Measurements from ENCODE around the gene VPS8.
"Not testable (repeated sequence)": the region's sequence is repeated elsewhere in the genome, so short reads cannot be mapped to it uniquely, and the experiment has no call there.

The VPS8 gene

DNA sequence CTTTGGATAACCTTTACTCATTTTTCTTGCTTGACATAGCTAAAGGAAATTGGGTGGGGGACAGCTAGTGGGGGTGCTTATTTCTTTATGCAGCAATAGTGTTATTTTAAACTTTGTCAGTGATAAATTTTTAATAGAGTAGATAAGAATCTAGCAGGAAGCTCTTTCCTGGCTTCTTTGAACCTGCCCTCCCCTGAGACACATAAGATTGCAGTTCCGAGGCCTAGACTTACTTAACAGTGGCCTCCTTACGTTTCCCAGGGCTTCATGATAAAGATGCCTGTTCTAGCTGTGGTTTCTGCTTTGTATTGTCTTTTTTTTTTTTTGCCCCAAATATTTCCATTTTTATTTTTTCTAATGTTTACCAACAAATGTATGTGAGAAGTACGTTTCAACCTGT is 170.1 kb downstream of the VPS8 start:
- Histone ChIP-seq H3K27ac (ENCODE audit: low read depth, low read length) (no peak overlapping the region), H3K9me3 (ENCODE audit: control insufficient read depth, insufficient read depth, low read length) (no peaks in the 10 kb centered on the region), H3K4me3 (ENCODE audit: low read depth, low read length) (no peak overlapping the region)

GRCh38 chr3:184985586-184985985 is 173.6 kb downstream of the VPS8 start:
- Histone ChIP-seq H3K4me1 (ENCODE audit: control insufficient read depth, insufficient read depth, low read length) (no peaks in the 10 kb centered on the region), H3K27me3 (ENCODE audit: control insufficient read depth, insufficient read depth, low read length) (no peaks in the 10 kb centered on the region), H3K36me3 (ENCODE audit: control insufficient read depth, insufficient read depth, low read length) (no peaks in the 10 kb centered on the region), H3K4me3 (ENCODE audit: low read depth, low read length) (no peak overlapping the region), H3K27ac (ENCODE audit: low read depth, low read length) (no peak overlapping the region), H3K9ac (ENCODE audit: low read depth, low read length) (no peak overlapping the region), H3K9me3 (ENCODE audit: control insufficient read depth, insufficient read depth, low read length) (no peaks in the 10 kb centered on the region)

More for the DNA sequence above, 170.1 kb downstream of the VPS8 start:
- Histone ChIP-seq H3K36me3 (ENCODE audit: control insufficient read depth, insufficient read depth, low read length) (no peaks in the 10 kb centered on the region), H3K4me1 (ENCODE audit: control insufficient read depth, insufficient read depth, low read length) (peaks cover 2% of the 10 kb centered on the region; the same call in 1 of the 2 replicates), H3K9ac (ENCODE audit: low read depth, low read length) (no peak overlapping the region), H3K27me3 (ENCODE audit: control insufficient read depth, insufficient read depth, low read length) (no peaks in the 10 kb centered on the region)

GRCh38 chr3:184986366-184986889 is 174.5 kb downstream of the VPS8 start:
- no peaks in the 10 kb centered on the region for H3K4me1 ChIP-seq (ENCODE audit: control insufficient read depth, insufficient read depth, low read length)
- no peaks in the 10 kb centered on the region for H3K27me3 ChIP-seq (ENCODE audit: control insufficient read depth, insufficient read depth, low read length)
- H3K36me3 ChIP-seq (ENCODE audit: control insufficient read depth, insufficient read depth, low read length): no peaks in the 10 kb centered on the region
- H3K4me3 ChIP-seq (ENCODE audit: low read depth, low read length): no peak overlapping the region
- no peak overlapping the region for H3K9ac ChIP-seq (ENCODE audit: low read depth, low read length)
- no peak overlapping the region for H3K27ac ChIP-seq (ENCODE audit: low read depth, low read length)
- no peaks in the 10 kb centered on the region for H3K9me3 ChIP-seq (ENCODE audit: control insufficient read depth, insufficient read depth, low read length)

- H3K36me3 ChIP-seq (ENCODE audit: control insufficient read depth, insufficient read depth, low read length): peaks cover 25% of the 10 kb centered on the region
- H3K9me3 ChIP-seq (ENCODE audit: control insufficient read depth, insufficient read depth, low read length): no peaks in the 10 kb centered on the region
- no peaks in the 10 kb centered on the region for H3K4me1 ChIP-seq (ENCODE audit: control insufficient read depth, insufficient read depth, low read length)
- H3K9ac ChIP-seq (ENCODE audit: low read depth, low read length): no peak overlapping the region
- no peak overlapping the region for H3K4me3 ChIP-seq (ENCODE audit: low read depth, low read length)
- no peaks in the 10 kb centered on the region for H3K27me3 ChIP-seq (ENCODE audit: control insufficient read depth, insufficient read depth, low read length)
- no peak overlapping the region for H3K27ac ChIP-seq (ENCODE audit: low read depth, low read length)
Observed at GRCh38 chr3:184993394-184993793, 181.4 kb downstream of the VPS8 start.

DNA sequence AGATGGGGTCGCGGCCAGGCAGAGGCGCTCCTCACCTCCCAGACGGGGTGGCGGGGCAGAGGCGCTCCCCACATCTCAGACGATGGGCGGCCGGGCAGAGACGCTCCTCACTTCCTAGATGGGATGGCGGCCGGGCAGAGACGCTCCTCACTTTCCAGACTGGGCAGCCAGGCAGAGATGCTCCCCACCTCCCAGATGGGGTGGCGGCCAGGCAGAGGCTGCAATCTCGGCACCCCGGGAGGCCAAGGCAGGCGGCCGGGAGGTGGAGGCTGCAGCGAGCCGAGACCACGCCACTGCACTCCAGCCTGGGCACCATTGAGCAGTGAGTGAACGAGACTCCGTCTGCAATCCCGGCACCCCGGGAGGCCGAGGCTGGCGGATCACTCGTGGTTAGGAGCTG is 191.9 kb downstream of the VPS8 start:
- H3K9ac ChIP-seq (ENCODE audit: low read depth, low read length); H3K27ac ChIP-seq (ENCODE audit: low read depth, low read length); H3K27me3 ChIP-seq (ENCODE audit: control insufficient read depth, insufficient read depth, low read length); H3K4me1 ChIP-seq (ENCODE audit: control insufficient read depth, insufficient read depth, low read length); H3K4me3 ChIP-seq (ENCODE audit: low read depth, low read length); H3K9me3 ChIP-seq (ENCODE audit: control insufficient read depth, insufficient read depth, low read length): not testable (repeated sequence)
- peaks cover 20% of the 10 kb centered on the region for H3K36me3 ChIP-seq (ENCODE audit: control insufficient read depth, insufficient read depth, low read length)

- no peak overlapping the region for H3K27ac ChIP-seq (ENCODE audit: low read depth, low read length)
- no peak overlapping the region for H3K4me3 ChIP-seq (ENCODE audit: low read depth, low read length)
- no peaks in the 10 kb centered on the region for H3K36me3 ChIP-seq (ENCODE audit: control insufficient read depth, insufficient read depth, low read length)
- H3K9ac ChIP-seq (ENCODE audit: low read depth, low read length): no peak overlapping the region
- no peaks in the 10 kb centered on the region for H3K9me3 ChIP-seq (ENCODE audit: control insufficient read depth, insufficient read depth, low read length)
- no peaks in the 10 kb centered on the region for H3K4me1 ChIP-seq (ENCODE audit: control insufficient read depth, insufficient read depth, low read length)
- no peaks in the 10 kb centered on the region for H3K27me3 ChIP-seq (ENCODE audit: control insufficient read depth, insufficient read depth, low read length)
Observed at GRCh38 chr3:185009650-185010049, 197.7 kb downstream of the VPS8 start.

DNA sequence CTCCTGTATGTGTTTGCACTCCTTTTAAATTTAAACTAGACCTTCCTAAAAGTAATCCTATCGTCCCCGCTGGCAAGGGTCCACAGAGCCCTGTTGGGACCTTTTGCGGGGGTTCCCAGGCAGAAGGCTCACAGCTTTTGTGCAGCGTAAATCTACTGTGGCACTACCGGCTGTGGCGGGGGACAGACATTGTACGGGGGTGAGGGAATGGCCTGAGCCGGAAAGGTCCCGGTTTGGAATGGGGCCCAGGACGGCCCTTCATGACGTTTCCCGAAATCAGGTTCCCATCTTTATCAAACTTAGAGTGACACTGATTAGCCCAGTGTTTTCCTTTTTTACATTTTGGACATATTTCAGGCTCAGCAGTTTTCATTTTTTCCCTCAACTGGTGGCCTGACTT is 205.6 kb downstream of the VPS8 start:
- H3K9me3 ChIP-seq (ENCODE audit: control insufficient read depth, insufficient read depth, low read length): peaks cover 13% of the 10 kb centered on the region
- not testable (repeated sequence) for H3K27me3 ChIP-seq (ENCODE audit: control insufficient read depth, insufficient read depth, low read length); H3K36me3 ChIP-seq (ENCODE audit: control insufficient read depth, insufficient read depth, low read length); H3K27ac ChIP-seq (ENCODE audit: low read depth, low read length); H3K4me1 ChIP-seq (ENCODE audit: control insufficient read depth, insufficient read depth, low read length); H3K9ac ChIP-seq (ENCODE audit: low read depth, low read length); H3K4me3 ChIP-seq (ENCODE audit: low read depth, low read length)

- H3K4me1 ChIP-seq (ENCODE audit: control insufficient read depth, insufficient read depth, low read length); H3K36me3 ChIP-seq (ENCODE audit: control insufficient read depth, insufficient read depth, low read length); H3K4me3 ChIP-seq (ENCODE audit: low read depth, low read length); H3K27me3 ChIP-seq (ENCODE audit: control insufficient read depth, insufficient read depth, low read length); H3K9ac ChIP-seq (ENCODE audit: low read depth, low read length); H3K27ac ChIP-seq (ENCODE audit: low read depth, low read length): not testable (repeated sequence)
- peaks cover 13% of the 10 kb centered on the region for H3K9me3 ChIP-seq (ENCODE audit: control insufficient read depth, insufficient read depth, low read length)
Observed at GRCh38 chr3:185017996-185018395, 206.0 kb downstream of the VPS8 start.

- H3K9ac ChIP-seq (ENCODE audit: low read depth, low read length): no peak overlapping the region
Observed at GRCh38 chr3:185021256-185021655, 209.3 kb downstream of the VPS8 start.

GRCh38 chr3:185024406-185024805 is 212.4 kb downstream of the VPS8 start:
- Histone ChIP-seq H3K36me3 (ENCODE audit: control insufficient read depth, insufficient read depth, low read length) (no peaks in the 10 kb centered on the region), H3K9me3 (ENCODE audit: control insufficient read depth, insufficient read depth, low read length) (peaks cover 7% of the 10 kb centered on the region; the same call in 1 of the 2 replicates), H3K4me1 (ENCODE audit: control insufficient read depth, insufficient read depth, low read length) (no peaks in the 10 kb centered on the region)

More at GRCh38 chr3:185021256-185021655, 209.3 kb downstream of the VPS8 start:
- Histone ChIP-seq H3K27ac (ENCODE audit: low read depth, low read length) (no peak overlapping the region), H3K4me1 (ENCODE audit: control insufficient read depth, insufficient read depth, low read length) (no peaks in the 10 kb centered on the region), H3K36me3 (ENCODE audit: control insufficient read depth, insufficient read depth, low read length) (no peaks in the 10 kb centered on the region), H3K27me3 (ENCODE audit: control insufficient read depth, insufficient read depth, low read length) (no peaks in the 10 kb centered on the region), H3K9me3 (ENCODE audit: control insufficient read depth, insufficient read depth, low read length) (peaks cover 13% of the 10 kb centered on the region), H3K4me3 (ENCODE audit: low read depth, low read length) (no peak overlapping the region)

GRCh38 chr3:185024966-185025365 is 213.0 kb downstream of the VPS8 start:
- H3K9ac ChIP-seq (ENCODE audit: low read depth, low read length): no peak overlapping the region
- H3K4me1 ChIP-seq (ENCODE audit: control insufficient read depth, insufficient read depth, low read length): no peaks in the 10 kb centered on the region
- no peak overlapping the region for H3K4me3 ChIP-seq (ENCODE audit: low read depth, low read length)
- H3K36me3 ChIP-seq (ENCODE audit: control insufficient read depth, insufficient read depth, low read length): no peaks in the 10 kb centered on the region
- peaks cover 3% of the 10 kb centered on the region; the same call in 1 of the 2 replicates for H3K9me3 ChIP-seq (ENCODE audit: control insufficient read depth, insufficient read depth, low read length)
- no peak overlapping the region for H3K27ac ChIP-seq (ENCODE audit: low read depth, low read length)
- H3K27me3 ChIP-seq (ENCODE audit: control insufficient read depth, insufficient read depth, low read length): no peaks in the 10 kb centered on the region

More at GRCh38 chr3:185024406-185024805, 212.4 kb downstream of the VPS8 start:
- Histone ChIP-seq H3K27me3 (ENCODE audit: control insufficient read depth, insufficient read depth, low read length) (no peaks in the 10 kb centered on the region), H3K27ac (ENCODE audit: low read depth, low read length) (no peak overlapping the region), H3K4me3 (ENCODE audit: low read depth, low read length) (no peak overlapping the region), H3K9ac (ENCODE audit: low read depth, low read length) (no peak overlapping the region)

DNA sequence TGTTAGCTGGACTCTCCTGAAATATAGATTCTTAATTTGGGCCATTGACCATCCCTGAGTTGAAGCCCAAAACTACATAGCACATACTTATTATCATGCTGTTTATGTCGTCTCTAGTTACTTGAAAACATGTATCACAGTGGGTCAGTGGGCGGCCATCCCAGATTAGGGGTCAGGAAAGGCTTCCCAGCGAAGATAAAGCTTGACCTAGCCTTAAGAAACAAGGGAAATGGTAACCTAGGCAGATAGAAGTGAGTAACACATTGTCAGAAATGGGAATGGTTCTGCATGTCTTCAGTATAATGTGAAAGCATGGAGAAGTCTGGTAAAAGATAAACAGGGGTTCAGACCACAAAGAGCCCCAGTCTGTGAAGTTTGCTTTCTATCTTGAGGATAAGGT is 216.2 kb downstream of the VPS8 start:
- Histone ChIP-seq H3K9me3 (ENCODE audit: control insufficient read depth, insufficient read depth, low read length) (no peaks in the 10 kb centered on the region), H3K4me3 (ENCODE audit: low read depth, low read length) (no peak overlapping the region), H3K27me3 (ENCODE audit: control insufficient read depth, insufficient read depth, low read length) (no peaks in the 10 kb centered on the region), H3K4me1 (ENCODE audit: control insufficient read depth, insufficient read depth, low read length) (no peaks in the 10 kb centered on the region), H3K9ac (ENCODE audit: low read depth, low read length) (no peak overlapping the region), H3K27ac (ENCODE audit: low read depth, low read length) (no peak overlapping the region), H3K36me3 (ENCODE audit: control insufficient read depth, insufficient read depth, low read length) (no peaks in the 10 kb centered on the region)

Measured in HUES48 (cell line).